ENCODE data around the gene MTA3.

Gene MTA3

DNA sequence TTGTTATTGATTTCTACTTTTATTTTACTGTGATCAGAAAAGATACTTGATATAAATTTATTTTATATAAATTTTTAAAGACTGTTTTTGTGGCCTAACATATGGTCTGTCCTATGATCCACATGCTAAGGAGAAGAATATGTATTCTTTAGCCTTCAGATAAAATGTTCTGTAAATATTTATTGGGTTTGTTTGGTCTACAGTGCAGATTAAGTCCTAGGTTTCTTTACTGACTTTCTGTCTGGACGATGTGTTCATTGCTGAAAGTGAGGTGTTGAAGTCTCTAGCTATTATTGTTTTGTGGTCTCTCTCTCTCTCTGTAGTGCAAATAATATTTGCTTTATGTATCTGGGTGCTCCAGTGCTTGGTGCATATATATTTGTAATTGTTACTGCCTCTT lies 165.4 kb downstream of the MTA3 start:
- no peak for DNase-seq (ENCODE audit: low read depth in 2 of 2)

DNA sequence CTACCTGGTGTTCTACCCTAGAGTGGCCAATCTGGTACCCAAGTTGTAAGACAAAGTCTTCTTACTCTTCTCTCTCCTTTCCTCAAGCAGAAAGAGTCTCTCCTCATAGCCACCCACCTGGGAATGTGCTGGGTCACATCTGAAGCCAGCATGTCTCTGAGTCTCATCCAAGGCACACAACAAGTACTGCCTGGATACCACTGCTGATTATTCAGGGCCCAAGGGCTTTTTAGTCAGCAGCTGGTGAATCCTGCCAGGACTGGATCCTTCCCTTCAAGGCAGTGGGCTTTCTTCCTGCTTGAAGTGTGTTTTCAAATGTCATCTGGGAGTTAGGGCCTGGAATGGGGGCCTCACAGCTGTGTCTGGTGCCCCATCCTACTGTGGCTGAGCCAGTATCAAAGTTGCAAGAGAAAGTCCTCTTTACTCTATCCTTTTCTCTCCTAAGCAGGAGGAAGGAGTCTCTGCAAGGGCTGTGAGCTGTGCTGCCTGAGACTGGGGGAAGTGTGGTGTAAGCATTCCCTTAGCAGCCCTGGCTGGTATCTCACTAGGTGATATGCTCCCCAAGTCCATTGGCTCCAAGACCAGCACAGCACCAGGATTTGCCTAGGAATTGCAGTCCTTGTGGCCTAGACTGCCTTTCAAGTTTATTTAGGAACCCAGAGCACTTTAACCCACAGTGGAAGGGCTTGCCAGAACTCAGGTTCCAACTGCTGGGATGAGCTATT lies 168.3 kb downstream of the MTA3 start:
- DNase-seq (ENCODE audit: low read depth in 2 of 2) = no peak

DNA sequence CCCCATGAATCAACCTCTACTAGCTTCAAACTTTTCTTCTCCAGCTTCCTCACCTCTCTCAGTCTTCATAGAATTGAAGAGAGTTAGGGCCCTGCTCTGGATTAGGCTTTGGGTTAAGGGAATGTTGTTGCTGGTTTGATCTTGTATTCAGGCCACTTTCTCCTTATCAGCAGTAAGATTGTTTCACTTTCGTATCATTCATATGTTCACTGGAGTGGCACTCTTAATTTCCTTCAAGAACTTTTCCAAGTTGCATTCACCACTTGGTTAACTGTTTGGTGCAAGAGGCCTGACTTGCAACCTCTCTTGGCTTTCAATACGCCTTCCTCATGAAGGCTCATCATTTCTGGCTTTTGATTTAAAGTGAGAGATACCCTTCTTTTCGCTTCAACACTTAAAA lies 172.7 kb downstream of the MTA3 start:
- no peak for DNase-seq (ENCODE audit: low read depth in 2 of 2)

DNA sequence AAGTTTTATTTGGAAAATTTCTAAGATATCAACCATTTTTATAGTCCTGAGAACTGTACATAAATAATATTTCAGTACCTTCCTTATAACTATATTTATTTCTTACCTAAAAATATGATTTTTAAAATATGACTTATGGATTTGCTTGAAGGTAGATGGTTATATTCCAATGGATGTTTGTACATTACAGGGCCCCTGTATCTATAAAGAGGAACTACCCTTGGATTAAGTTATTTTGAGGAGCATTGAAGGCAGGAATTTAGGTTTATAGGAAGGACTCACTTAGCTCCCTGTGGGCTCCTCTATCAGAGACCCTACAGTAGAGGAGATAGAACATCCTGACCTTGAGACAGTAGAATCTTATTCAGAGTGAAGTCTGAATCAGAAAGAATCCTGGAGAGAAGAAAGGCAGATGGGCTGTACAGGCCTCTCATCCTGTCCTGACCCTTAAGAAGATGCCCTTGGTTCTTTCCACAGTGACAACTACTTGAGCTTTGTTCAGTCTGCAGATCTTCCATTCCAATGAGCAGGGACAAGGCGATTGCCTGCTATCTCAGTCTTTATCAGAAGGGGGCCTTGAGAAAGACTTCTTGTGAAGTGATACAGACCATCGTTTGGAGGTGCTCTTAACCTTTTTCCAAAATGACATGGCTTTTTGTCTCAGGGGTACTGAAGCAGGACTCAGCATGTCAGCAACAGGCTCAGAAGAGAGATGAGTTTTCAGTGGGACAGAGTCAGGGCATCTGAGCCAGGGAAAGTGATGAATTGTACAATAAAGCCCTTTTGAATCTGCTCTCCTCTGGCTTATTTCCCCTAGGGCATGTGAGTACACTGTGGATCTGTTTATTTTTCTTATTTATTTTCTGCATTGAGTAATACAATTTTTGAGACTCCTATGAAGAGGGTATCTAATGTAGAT lies 174.6 kb downstream of the MTA3 start:
- DNase-seq (ENCODE audit: low read depth in 2 of 2) = no peak

DNA sequence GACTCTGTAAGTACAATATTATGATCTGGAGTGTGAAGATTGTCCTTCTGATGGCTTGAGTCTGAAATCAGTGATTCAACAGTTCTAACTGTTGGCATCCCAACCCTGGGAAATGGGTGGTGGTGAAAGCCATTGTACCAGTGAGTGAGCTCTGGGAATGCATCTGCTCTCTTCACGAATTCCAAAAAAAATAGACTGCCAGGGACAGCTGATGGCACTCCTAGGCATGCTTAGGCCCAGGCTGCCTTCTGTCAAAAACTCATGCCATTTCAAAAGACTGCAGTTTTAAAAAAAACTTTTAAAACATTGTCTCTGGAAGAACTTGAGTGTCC lies 175.2 kb downstream of the MTA3 start:
- DNase-seq (ENCODE audit: low read depth in 2 of 2) = no peak

DNA sequence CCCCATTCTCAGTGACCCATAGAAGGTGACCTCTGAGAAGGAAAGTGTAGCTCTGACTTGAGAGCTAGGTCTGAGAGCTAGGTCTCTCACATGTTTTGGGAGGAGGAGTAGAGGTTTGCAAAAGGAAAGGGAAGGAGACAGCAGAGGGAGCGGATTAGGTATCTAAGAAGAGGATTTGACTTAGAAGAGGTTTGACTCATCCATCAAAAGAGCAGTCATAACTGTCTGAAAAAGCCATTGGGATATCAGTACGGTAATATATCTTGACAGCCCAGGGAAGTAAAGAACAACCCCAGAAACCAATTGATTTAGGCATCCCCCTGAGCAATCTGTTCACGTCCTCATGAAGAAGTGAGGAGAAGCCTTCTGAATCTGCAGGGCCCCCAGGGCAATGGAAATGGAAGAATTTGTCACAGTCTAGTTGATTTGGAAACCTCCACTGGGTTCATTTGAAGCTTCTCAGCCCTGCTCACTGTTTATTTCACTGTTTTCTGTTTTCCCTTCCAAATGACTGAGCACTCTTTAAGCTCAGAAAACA lies 176.2 kb downstream of the MTA3 start:
- DNase-seq (ENCODE audit: low read depth in 2 of 2) = no peak

DNA sequence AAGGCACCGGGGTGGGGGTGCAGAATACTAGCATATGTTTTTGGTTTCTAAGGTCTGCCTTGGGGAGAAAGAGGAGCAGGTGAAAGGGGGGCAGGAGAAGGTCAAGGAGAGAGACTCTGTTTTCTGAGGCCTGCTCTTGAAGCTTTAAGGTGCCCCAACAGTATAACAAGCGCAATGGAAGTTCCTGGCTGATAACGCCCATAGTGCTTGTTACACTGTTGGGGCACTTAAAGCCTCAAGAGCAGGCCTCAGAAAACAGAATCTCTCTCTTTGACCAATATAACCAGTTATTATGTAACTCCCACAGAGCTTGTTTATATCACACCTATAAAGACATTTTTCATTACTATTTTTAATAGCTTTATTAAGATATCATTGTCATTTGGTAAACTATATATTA lies 179.0 kb downstream of the MTA3 start:
- no peak for DNase-seq (ENCODE audit: low read depth in 2 of 2)

DNA sequence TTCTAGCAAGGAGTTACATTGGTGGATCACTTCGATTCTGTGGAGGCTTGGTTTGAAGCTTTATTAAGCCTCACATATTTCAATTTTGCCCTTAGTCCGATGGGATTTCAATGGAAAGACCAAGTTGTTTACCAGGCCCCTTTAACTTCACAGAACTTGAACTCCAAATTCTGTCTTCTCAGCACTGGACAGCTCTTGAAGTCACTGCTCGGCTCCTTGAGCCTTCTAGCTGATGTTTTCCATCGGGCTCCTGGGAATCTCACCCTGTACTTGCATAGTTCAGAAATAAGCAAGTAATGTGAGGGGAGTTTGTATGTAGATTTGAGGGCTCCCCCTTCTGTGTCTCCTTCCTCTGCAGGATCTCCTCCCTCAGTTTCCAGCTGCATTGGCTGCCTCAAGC lies 180.4 kb downstream of the MTA3 start:
- DNase-seq (ENCODE audit: low read depth in 2 of 2) = no peak

DNA sequence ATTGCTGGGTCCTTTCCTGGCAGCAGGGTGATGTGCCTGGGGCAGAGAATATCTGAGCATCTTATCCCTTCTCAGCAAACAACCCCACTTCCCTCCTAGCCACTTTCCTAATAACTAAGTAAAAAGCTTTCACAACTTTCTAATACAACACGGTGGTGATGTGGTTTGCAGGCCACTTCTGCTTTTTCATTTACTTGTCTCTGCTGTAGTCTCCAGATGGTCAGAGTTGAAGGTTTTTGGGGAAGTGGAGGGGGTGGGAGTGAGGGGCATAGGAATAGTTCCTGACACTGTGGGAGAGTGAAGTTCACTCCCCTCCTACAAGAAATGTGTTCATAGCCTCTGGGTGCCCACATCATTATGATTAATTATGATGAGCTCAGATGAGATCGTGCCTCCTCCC lies 183.9 kb downstream of the MTA3 start:
- no peak for DNase-seq (ENCODE audit: low read depth in 2 of 2)

DNA sequence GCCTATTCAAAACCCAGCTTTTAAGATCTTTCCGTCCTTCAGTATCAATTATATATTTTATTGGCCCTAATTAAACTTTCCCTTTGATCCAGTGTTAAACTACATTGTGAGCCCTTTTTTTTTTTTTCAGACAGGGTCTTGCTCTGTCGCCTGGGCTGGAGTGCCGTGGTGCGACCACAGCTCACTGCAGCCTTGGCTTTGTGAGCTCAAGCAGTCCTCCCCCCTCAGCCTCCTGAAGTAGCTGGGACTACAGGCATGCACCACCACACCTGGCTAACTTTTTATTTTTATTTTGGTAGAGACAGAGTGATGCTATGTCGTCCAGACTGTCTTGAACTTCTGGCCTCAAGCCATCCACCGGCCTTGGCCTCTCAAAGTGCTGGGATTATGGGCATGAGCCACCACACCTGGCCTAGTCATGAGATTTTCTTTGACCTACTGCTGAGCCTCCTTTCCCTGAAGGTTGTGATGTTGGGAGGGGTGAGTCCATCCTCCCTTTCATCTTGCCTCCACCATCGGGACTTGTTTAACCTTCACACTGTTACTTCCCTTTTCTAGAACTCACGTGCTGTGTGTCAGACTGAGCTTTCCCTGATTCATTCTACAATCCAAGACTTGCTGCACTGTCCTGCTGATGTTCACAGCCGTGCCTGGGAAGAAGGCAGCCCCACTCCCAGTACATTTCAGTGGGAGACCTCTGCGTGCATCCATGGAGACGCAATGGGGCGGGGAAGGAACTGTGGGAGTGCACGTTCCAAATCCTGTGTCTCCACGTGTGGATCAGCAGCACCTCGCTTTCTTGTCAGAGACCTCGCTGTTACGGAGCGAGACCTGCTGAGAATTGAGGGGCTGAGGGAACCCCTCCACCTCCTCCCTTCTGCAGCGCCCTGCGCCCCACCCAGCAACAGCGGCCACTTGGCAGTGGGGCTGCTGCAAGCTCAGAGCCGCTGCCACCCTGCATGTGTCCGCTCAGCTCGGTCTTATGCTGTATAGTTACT lies 184.7 kb downstream of the MTA3 start:
- no peak for DNase-seq (ENCODE audit: low read depth in 2 of 2)

DNA sequence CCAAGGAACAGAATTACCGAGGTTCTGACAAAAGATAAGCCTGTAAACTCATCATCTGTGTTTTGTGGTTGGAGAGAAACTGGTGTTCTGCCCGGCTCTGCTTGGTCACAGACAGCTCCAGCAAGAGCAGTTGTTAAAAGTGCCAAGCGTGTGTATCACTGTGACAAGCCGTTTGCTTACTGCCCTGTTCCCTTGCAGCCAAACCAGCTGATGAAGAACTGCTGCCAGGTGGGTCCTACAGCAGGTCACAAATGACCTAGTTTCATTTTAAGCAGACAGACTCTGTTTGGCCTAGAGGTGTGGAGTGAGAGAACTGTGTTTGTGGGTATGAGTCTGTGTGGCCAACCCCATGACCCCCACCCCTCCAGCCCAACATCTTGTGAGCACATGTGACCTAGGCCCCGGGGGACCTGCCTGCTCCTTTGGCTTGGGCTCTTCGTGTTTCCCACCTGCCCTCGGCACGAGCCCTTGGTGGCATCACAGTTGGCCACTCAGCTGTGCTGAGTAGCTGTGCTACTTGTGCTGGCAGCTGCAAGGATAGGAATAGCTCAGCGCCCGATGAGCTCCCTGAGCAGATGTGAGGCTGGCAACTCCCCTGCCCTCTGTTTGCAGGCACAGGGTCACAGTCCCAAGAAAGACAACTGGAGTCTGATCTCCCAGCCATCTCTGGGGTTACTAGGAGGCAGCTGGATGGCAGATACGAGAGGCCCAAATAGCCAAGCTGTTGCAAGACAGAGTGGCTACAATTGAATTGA lies 185.8 kb downstream of the MTA3 start:
- no peak for DNase-seq (ENCODE audit: low read depth in 2 of 2)

DNA sequence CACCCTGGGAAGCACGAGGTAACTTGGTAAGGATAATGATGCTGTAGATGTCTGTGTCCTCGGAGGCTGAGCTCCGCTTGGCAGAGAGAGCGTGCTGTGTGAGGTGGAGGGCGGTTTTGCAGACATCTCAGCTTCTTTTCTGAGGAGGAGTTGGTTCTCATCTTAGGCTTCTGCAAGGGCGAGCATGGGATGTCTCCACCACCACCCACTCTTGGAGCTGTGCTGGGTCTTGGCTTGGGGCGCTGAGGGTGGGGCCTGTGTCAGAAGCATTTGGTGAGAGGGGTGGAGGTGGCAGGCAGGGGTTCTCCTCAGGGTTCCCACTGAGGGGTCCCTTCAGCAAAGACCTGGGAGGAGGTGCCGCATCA lies 186.3 kb downstream of the MTA3 start:
- no peak for DNase-seq (ENCODE audit: low read depth in 2 of 2)

DNA sequence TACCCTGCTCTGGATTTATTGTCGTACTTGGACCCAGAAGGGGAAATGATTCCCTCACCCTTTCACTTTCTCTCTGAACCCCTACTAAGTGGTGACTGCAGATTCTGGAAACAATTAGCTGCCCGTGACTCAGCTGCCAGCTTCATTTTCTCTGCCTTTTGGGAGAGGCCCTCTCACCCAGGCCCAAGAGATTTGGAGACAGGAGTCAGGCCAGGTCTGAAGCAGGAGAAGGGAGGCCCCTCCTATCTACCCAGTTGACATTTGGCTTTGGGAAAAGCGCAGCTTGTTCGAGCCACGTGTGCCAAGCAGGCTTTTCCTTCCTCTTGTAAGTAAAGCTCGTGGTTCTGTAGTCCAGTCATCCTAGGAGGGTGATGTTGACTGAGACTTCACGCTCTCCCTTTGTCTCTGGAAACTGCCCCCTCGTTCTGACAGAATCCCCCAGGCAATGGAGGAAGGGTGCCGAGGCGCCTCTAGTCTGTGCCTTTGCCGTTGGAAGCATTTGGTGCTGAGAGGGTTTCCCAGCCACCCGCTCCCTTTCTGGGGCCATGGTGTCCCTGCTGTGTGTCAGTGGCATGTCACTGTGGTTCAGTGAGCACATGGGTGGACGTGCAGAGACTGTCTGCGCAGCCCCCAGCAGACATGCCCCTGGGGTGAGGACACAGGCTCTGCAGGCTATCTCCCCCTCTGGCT lies 186.9 kb downstream of the MTA3 start:
- DNase-seq (ENCODE audit: low read depth in 2 of 2) = no peak

DNA sequence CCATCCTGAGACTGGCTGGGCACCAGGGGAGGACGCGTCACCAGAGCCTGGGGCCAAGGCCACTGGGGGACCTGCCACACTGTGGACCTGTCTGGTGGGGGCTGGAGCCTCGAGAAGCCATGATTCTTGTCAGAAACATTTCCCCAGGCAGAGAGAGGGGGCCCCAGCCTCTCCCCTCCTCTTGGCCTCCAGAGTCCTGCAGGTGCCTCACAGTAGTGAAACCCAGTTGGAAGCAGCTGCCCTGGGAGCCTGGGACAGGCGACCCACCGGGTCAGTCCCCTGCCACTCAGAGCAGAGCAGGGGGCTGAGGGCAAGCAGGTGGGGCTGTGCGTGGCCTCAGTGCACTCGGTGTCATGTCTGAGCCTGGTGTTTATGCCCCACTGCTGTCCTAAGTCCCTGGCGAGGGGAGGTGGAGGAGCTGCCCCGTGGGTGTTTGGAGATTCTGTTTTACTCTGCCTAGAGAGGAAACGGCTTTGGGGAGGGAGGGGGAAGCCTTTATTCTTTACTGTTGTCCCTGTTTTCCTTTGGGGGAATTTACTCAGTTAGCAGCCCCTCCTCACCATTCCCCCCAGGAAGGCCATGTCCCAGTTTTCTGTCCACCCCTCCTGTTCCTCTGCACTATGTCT lies 187.8 kb downstream of the MTA3 start:
- DNase-seq (ENCODE audit: low read depth in 2 of 2) = no peak

DNA sequence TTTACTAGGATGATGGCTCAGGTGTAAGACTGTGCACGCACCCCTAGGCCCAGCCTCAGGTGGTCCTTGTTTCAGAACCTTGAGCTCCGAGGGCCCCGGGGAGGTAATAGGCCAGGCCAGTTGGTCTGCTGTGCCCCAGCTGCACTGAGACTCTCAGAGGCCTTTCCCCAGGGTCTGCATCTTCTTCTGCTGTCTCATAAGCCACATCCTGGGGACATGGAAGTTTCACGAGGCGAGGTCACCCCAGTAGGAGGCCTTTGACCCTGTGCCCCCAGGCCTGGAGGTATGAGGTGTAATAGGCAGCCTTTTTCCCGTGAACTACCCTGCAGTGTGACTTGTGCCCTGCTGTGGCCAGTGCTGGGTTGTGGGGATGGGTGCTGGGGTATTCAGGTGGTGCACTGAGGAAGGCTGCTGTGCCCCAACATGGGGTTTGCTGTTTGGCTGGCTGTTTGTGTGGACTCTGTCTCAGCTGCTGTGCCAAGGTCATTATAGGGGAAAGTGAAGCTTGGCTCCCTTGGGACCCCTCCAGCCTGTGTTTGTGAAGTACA lies 188.6 kb downstream of the MTA3 start:
- DNase-seq (ENCODE audit: low read depth in 2 of 2) = no peak

DNA sequence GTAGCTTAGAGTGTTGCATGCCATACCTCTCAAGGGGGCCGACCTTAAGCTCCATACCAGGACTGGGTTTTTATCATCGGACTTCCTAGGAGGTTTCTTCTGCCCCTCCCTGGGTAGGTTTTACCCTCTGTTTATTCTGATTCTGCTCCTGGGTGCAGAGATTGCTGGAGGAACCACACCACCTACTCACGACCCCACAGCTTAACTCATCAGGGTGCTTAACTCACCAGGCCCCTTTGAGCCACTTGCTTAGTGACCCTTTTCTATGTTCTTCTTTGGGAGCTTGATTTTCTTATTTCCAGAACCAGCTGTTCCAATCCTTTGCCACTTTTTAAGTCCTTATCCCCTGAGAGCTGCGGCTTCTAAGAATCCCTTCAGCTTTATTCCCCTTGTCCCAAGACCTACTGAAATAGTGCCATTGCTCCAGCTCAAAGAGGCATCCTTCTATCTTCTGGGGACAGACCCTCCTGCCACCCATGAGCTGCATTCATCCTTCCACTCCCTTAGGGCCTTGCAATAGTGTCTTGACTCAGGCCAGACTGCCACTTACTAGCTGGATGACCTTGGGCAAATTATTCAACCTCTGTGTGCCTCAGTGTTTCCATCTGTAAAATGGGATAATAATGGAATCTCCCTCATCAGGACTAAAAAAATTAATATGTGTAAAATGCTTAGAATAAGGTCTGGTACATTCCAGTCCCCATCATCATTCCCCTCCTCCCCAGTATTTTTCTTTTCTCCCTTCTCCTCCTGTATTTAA lies 189.7 kb downstream of the MTA3 start:
- no peak for DNase-seq (ENCODE audit: low read depth in 2 of 2)

DNA sequence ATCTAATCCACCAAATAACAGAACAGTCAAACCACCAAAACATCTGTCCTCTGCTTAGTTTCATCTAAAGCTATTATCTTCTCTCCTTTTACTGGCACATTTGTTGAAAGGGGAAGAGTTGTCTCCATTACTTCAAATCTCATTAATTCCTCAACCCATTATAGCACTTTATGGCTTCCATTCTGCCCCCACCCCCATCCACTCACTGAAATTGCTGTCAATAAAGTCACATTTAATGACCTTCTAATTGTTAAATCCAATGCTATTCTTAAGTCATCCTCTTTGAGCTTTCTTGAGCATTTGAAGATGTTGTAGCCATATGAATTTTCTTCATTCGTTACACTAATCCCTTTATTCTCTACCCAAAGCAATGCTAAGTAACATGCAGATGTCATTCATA lies 190.3 kb downstream of the MTA3 start:
- DNase-seq (ENCODE audit: low read depth in 2 of 2) = no peak

DNA sequence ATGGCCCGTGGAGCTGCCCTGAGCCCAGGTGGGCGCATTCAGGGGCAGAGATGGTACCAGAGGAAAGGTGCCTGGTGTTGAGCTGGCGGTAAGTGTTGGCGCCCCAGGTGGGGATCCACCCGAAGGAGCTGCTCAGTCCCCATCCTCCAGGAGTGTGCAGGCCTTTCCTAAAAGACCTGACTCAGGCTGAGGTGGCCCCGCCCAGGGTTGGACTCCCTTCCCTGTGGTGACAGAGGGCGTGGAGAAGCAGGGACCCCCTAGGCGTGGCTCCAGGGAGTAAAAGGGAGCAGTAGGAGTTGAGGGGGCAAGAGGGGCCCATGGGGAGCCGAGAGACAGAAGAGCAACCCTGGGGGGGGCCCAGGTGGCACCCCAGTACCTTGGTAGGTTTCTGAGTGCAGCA lies 193.1 kb downstream of the MTA3 start:
- DNase-seq (ENCODE audit: low read depth in 2 of 2) = no peak

DNA sequence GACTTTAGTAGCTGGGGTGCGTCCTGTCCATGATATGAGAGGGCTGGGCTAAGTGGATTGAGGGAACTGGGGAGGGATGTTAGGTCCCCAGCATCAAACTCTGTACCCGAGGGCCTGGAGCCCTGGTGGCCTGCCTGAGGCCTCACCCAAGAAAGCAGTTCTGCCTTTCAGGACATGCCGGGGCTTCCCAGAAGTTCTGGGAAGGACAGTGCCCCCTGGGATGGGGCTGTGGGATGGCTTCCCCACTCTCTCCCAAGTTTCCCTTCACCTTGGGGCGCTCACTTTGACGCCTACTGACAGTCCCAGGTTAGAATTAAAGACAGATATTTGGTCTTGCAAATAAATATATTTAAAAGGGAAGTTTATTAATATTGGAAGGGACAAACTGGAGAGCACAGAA lies 193.7 kb downstream of the MTA3 start:
- no peak for DNase-seq (ENCODE audit: low read depth in 2 of 2)

Data from stimulated activated CD4-positive, alpha-beta T cell treated with anti-CD3 and anti-CD28 coated beads, Interleukin-1b, Interleukin-23, amount 100 ng/mL, for 4 hours (primary cell).